Dedifferentiated amniotic fluid mesenchymal stem cell (primary cell): Measurements from ENCODE around the gene PKD1.
A peak's percentile ranks its signal among the peaks of the same experiment; 100 is the strongest.
"Not testable (repeated sequence)": the region's sequence is repeated elsewhere in the genome, so short reads cannot be mapped to it uniquely, and the experiment has no call there.

Experiments used
- DNase-seq: peaks from one replicate; pipeline ENCODE4 v3.0.0-alpha.2; 2016; ENCODE audit errors: extremely low spot score

Gene PKD1

GRCh38 chr16:2150418-2151187 lies 14.9 kb upstream of the PKD1 start:
- no peak for DNase-seq

- DNase-seq: no peak
Measured at GRCh38 chr16:2149630-2150417, 14.1 kb upstream of the PKD1 start.

- DNase-seq: no peak
Measured at GRCh38 chr16:2148714-2149629, 13.3 kb upstream of the PKD1 start.

GRCh38 chr16:2147981-2148671 lies 12.4 kb upstream of the PKD1 start, which contains the start of gene RAB26:
Gene RAB26 (plus strand): TSS chr16:2148625. CDS start chr16:2148784, 159 bp downstream.
- DNase-seq: no peak

- no peak for DNase-seq
Measured at GRCh38 chr16:2147378-2147777, 11.7 kb upstream of the PKD1 start.

- DNase-seq: no peak
Measured at GRCh38 chr16:2145843-2146242, 10.1 kb upstream of the PKD1 start.

- DNase-seq: no peak
Measured at GRCh38 chr16:2143878-2144485, 8.3 kb upstream of the PKD1 start.

- DNase-seq: no peak
Measured at GRCh38 chr16:2142942-2143877, 7.5 kb upstream of the PKD1 start.

GRCh38 chr16:2135071-2135470 lies 627 bp downstream of the PKD1 start:
- not testable (repeated sequence) for DNase-seq

GRCh38 chr16:2133797-2134196 lies 1.9 kb downstream of the PKD1 start:
- not testable (repeated sequence) for DNase-seq

- not testable (repeated sequence) for DNase-seq
Measured at GRCh38 chr16:2129890-2130447, 5.7 kb downstream of the PKD1 start.

GRCh38 chr16:2129251-2129650 lies 6.4 kb downstream of the PKD1 start:
- DNase-seq: not testable (repeated sequence)

- DNase-seq: not testable (repeated sequence)
Measured at GRCh38 chr16:2127630-2128280, 7.9 kb downstream of the PKD1 start.

- not testable (repeated sequence) for DNase-seq
Measured at GRCh38 chr16:2126928-2127556, 8.7 kb downstream of the PKD1 start.

- not testable (repeated sequence) for DNase-seq
Measured at GRCh38 chr16:2126161-2126743, 9.4 kb downstream of the PKD1 start.

GRCh38 chr16:2125609-2126008 lies 10.1 kb downstream of the PKD1 start:
- not testable (repeated sequence) for DNase-seq

GRCh38 chr16:2124694-2125444 lies 10.8 kb downstream of the PKD1 start:
- DNase-seq: peak; percentile 77
